ENCODE measurements around the gene TMEM239.

TMEM239 gene

DNA sequence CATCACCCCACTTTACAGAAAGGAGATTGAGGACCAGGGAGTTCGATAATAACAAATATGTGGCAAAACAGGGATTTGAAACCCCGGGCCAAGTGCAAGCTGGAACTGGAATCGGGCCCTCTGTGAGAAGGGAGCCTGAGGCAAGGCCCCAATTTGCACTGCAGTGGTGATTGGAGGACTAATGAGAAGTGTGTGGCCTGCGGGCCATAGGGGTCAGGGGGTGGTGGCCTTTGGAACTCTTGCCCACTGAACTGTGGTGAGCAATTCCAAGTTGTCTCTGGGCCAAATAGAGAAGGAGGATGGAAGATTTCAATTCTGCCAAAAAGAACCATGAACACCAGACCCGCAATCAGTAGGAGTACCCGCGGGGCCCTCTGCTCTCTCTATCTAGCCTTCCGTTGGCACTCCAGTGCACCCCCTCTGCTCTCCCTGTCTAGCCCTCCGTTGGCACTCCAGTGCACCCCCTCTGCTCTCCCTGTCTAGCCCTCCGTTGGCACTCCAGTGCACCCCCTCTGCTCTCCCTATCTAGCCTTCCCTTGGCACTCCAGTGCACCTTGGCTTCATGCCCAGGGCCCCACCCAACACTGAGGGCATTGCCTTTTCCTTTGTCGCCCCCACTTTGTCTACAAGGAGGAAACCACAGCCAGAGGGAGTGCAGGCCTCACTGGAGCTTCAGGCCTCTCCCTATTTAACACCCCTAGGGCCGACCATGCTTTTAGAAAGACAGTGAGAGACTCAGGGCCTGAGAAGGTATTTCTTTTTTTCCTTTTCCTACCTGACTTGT, 51.1 kb downstream of the TMEM239 start:
- no peak overlapping the region for H3K9ac ChIP-seq (ENCODE audit: low read depth, low read length)
- no peaks in the 10 kb centered on the region for H3K9me3 ChIP-seq (ENCODE audit: control insufficient read depth, insufficient read depth, low read length)
- H3K27me3 ChIP-seq (ENCODE audit: control insufficient read depth, insufficient read depth, low read length) = peaks cover 17% of the 10 kb centered on the region
- peaks cover 6% of the 10 kb centered on the region for H3K36me3 ChIP-seq (ENCODE audit: control insufficient read depth, insufficient read depth, low read length)
- no peak overlapping the region for H3K4me3 ChIP-seq (ENCODE audit: low read depth, low read length)
- H3K4me1 ChIP-seq (ENCODE audit: control insufficient read depth, insufficient read depth, low read length) = no peaks in the 10 kb centered on the region

Data from iPS-15b (cell line).